H1 (cell line): ENCODE results near the gene ARHGAP26. TPM values are rescaled to one million over a fixed set of nuclear protein-coding genes. Genes with fewer than 3 reads are reported as not detected.

ENCODE experiments used
- CEBPB ChIP-seq: IDR thresholded peaks from 2 replicates; pipeline ENCODE4 v1.6.1; 2012; ENCODE audit warnings: low read depth, low read length
- polyA plus RNA-seq, 7 experiments: library from polyadenylated mRNA; depleted of rRNA in 3 of 7; stranded (reverse) in 5 of 7; unstranded in 2 of 7; fragments of >200 nt in 5 of 7; fragments of 200-250 nt in 2 of 7; gene quantifications; 1 replicate in 5 of 7; 2 replicates in 1 of 7; 4 replicates in 1 of 7; pipeline versions ENCODE4 v1.2.1 to v1.2.3, GENCODE V29; 2011 to 2013; ENCODE audit warnings: missing spikeins in 2 of 7, mixed read lengths in 2 of 7
- total RNA-seq: library from RNA; stranded (reverse); fragmentation: NEBNext Ultra II Directional; extraction: Animal tissue kit (Norgen Biotek cat#: 25700); gene quantifications from 2 replicates; pipeline ENCODE4 v1.2.1, GENCODE V29; 2021
- TF ChIP-seq, protein P1 (sequence below): fragments of 300-600 bp; sonication (generic); IDR thresholded peaks from 2 replicates; pipeline ENCODE4 v1.7.1; 2012; ENCODE audit warnings: low read length, moderate library complexity, mild to moderate bottlenecking, inconsistent platforms; ENCODE audit not compliant: insufficient replicate concordance

The ARHGAP26 gene
- total and polyA plus RNA-seq, 2 of the 8 experiments (the other 6 are each of a cell fraction or from before 2014, with no cell fraction given), result 7.1 to 24.8 TPM

DNA sequence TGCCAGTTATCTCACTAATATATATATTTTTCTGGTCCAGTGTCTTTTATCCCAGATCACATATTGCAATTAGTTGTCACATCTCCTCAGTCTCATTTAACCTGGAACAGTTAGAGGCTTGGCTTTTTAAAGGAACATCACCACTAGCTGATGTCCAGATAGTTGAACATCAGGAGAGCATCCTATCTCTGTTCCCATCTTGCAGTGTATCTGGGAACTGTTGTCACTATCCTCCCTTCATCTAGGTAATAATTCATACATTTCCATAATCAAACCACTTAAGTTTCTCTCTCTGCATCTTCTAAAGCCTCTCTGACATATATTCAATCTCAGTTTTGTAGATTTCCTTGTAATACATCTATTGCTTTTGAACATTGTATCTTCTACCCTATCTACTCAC, 175.7 kb downstream of the ARHGAP26 start (continued):
- TF ChIP-seq, protein P1, sequence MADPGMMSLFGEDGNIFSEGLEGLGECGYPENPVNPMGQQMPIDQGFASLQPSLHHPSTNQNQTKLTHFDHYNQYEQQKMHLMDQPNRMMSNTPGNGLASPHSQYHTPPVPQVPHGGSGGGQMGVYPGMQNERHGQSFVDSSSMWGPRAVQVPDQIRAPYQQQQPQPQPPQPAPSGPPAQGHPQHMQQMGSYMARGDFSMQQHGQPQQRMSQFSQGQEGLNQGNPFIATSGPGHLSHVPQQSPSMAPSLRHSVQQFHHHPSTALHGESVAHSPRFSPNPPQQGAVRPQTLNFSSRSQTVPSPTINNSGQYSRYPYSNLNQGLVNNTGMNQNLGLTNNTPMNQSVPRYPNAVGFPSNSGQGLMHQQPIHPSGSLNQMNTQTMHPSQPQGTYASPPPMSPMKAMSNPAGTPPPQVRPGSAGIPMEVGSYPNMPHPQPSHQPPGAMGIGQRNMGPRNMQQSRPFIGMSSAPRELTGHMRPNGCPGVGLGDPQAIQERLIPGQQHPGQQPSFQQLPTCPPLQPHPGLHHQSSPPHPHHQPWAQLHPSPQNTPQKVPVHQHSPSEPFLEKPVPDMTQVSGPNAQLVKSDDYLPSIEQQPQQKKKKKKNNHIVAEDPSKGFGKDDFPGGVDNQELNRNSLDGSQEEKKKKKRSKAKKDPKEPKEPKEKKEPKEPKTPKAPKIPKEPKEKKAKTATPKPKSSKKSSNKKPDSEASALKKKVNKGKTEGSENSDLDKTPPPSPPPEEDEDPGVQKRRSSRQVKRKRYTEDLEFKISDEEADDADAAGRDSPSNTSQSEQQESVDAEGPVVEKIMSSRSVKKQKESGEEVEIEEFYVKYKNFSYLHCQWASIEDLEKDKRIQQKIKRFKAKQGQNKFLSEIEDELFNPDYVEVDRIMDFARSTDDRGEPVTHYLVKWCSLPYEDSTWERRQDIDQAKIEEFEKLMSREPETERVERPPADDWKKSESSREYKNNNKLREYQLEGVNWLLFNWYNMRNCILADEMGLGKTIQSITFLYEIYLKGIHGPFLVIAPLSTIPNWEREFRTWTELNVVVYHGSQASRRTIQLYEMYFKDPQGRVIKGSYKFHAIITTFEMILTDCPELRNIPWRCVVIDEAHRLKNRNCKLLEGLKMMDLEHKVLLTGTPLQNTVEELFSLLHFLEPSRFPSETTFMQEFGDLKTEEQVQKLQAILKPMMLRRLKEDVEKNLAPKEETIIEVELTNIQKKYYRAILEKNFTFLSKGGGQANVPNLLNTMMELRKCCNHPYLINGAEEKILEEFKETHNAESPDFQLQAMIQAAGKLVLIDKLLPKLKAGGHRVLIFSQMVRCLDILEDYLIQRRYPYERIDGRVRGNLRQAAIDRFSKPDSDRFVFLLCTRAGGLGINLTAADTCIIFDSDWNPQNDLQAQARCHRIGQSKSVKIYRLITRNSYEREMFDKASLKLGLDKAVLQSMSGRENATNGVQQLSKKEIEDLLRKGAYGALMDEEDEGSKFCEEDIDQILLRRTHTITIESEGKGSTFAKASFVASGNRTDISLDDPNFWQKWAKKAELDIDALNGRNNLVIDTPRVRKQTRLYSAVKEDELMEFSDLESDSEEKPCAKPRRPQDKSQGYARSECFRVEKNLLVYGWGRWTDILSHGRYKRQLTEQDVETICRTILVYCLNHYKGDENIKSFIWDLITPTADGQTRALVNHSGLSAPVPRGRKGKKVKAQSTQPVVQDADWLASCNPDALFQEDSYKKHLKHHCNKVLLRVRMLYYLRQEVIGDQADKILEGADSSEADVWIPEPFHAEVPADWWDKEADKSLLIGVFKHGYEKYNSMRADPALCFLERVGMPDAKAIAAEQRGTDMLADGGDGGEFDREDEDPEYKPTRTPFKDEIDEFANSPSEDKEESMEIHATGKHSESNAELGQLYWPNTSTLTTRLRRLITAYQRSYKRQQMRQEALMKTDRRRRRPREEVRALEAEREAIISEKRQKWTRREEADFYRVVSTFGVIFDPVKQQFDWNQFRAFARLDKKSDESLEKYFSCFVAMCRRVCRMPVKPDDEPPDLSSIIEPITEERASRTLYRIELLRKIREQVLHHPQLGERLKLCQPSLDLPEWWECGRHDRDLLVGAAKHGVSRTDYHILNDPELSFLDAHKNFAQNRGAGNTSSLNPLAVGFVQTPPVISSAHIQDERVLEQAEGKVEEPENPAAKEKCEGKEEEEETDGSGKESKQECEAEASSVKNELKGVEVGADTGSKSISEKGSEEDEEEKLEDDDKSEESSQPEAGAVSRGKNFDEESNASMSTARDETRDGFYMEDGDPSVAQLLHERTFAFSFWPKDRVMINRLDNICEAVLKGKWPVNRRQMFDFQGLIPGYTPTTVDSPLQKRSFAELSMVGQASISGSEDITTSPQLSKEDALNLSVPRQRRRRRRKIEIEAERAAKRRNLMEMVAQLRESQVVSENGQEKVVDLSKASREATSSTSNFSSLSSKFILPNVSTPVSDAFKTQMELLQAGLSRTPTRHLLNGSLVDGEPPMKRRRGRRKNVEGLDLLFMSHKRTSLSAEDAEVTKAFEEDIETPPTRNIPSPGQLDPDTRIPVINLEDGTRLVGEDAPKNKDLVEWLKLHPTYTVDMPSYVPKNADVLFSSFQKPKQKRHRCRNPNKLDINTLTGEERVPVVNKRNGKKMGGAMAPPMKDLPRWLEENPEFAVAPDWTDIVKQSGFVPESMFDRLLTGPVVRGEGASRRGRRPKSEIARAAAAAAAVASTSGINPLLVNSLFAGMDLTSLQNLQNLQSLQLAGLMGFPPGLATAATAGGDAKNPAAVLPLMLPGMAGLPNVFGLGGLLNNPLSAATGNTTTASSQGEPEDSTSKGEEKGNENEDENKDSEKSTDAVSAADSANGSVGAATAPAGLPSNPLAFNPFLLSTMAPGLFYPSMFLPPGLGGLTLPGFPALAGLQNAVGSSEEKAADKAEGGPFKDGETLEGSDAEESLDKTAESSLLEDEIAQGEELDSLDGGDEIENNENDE, result no peak
- TF ChIP-seq CEBPB, result no peak
